ENCODE data around the gene HDAC4. TPM values are rescaled to one million over a fixed set of nuclear protein-coding genes. Genes with fewer than 3 reads are reported as not detected.

HDAC4 gene
- total and polyA plus RNA-seq, 9 of the 15 experiments (the other 6 are each of a cell fraction or from before 2014, with no cell fraction given): 0.11 to 20.2 (median 4.0) TPM

GRCh38 chr2:239274391-239275043, 126.3 kb downstream of the HDAC4 start:
- no peaks in the 10 kb centered on the region; a peak in 1 of 5 replicates for H3K27me3 ChIP-seq (ENCODE audit: control insufficient read depth in 2 of 2, insufficient read depth in 2 of 2, low read length in 2 of 2)
- H3K79me2 ChIP-seq (ENCODE audit: control insufficient read depth, insufficient read depth, low read length): peaks cover 89% of the 10 kb centered on the region
- ChIA-PET CTCF (ENCODE audit: low intra/inter-chr PET ratio) (no interaction called here), POLR2A (interaction anchor here (0.6 to 1.0 kb wide), 5 partner anchors 10 to 151 kb away, joined by 3 to 4 read pairs (median 3); no protein-coding TSS in a partner anchor)
- 0 out of 3 replicates have a peak, but pooled peaks cover 2% of the 10 kb centered on the region for H3K36me3 ChIP-seq (ENCODE audit: control insufficient read depth, insufficient read depth, low read length)
- H3K9me1 ChIP-seq (ENCODE audit: control insufficient read depth, insufficient read depth, low read length): no peaks in the 10 kb centered on the region
- no peaks in the 10 kb centered on the region for H3K9me3 ChIP-seq (replicated peaks; ENCODE audit: control insufficient read depth, insufficient read depth, low read depth, low read length)
- peak overlapping the region; percentile 41 for H3K4me3 ChIP-seq
- H2AFZ ChIP-seq (ENCODE audit: low read depth, low read length): peak overlapping the region; percentile 87
- intact Hi-C loops (cut with micrococcal nuclease) (loop anchor here (1.0 kb wide), 1 partner anchor 43 kb away; no protein-coding TSS in a partner anchor), in situ Hi-C loops (cut with MboI) (no loop called here)
- peak overlapping the region; percentile 97 for H3K27ac ChIP-seq (ENCODE audit: extremely low read depth, low read depth, low read length)
- 3% methylated on average over 14 of the region's 16 CpGs for WGBS (ENCODE audit: insufficient coverage, low coverage, missing lambda C conversion rate)
- no peaks in the 10 kb centered on the region for H4K20me1 ChIP-seq (replicated peaks; ENCODE audit: control insufficient read depth, insufficient read depth, low read length)
- ATAC-seq (peak; percentile 87), FAIRE-seq (no peak), DNase-seq (ENCODE audit: extremely low read depth in 1 of 4, low spot score in 3 of 4) (peak; percentile 78 to 86 (median 80))
- peak overlapping the region; percentile 87 for H3K4me2 ChIP-seq (ENCODE audit: insufficient read depth, low read length)
- peak overlapping the region; percentile 70 to 84 for H3K9ac ChIP-seq (ENCODE audit: insufficient read depth in 1 of 2, low read depth in 2 of 2, low read length in 2 of 2)
- no TSS peak for BruUV-seq (replicated peaks)
- H3K4me1 ChIP-seq (replicated peaks in 1 of 2; ENCODE audit: control insufficient read depth in 2 of 2, insufficient read depth in 2 of 2, low read length in 2 of 2): peaks cover 54 to 57% of the 10 kb centered on the region in 2 experiments
- TF ChIP-seq, protein P1, sequence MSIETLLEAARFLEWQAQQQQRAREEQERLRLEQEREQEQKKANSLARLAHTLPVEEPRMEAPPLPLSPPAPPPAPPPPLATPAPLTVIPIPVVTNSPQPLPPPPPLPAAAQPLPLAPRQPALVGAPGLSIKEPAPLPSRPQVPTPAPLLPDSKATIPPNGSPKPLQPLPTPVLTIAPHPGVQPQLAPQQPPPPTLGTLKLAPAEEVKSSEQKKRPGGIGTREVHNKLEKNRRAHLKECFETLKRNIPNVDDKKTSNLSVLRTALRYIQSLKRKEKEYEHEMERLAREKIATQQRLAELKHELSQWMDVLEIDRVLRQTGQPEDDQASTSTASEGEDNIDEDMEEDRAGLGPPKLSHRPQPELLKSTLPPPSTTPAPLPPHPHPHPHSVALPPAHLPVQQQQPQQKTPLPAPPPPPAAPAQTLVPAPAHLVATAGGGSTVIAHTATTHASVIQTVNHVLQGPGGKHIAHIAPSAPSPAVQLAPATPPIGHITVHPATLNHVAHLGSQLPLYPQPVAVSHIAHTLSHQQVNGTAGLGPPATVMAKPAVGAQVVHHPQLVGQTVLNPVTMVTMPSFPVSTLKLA (conservative IDR thresholded peaks at IDR 0.05): peak in 1 of 2 experiments; percentile 52; a peak in 2 of 4 replicates
- TF ChIP-seq U2AF1 (optimal IDR thresholded peaks at IDR 0.05; ENCODE audit: low read depth, low read length): no peak
- TF ChIP-seq SAFB2 (IDR thresholded peaks at IDR 0.05; ENCODE audit: borderline replicate concordance, low read depth, low read length, severe bottlenecking): no peak
- no peak for TF ChIP-seq ELF2 (CRISPR knock-in tag; IDR thresholded peaks at IDR 0.05)
- TF ChIP-seq TAF1 (IDR thresholded peaks at IDR 0.05; ENCODE audit: control insufficient read depth, extremely low read depth, insufficient read depth, low read length, severe bottlenecking): peak; percentile 37
- TF ChIP-seq DNMT1 (IDR thresholded peaks at IDR 0.05): no peak
- TF ChIP-seq TFAP4 (CRISPR knock-in tag; IDR thresholded peaks at IDR 0.05; ENCODE audit: borderline replicate concordance): peak; percentile 79
- TF ChIP-seq POLR2AphosphoS5 (IDR thresholded peaks at IDR 0.05; ENCODE audit: control insufficient read depth, insufficient read depth, low read depth, low read length): peak; percentile 53
- peak; percentile 0; the same call in 1 of the 2 replicates for TF ChIP-seq RBFOX2 (IDR thresholded peaks at IDR 0.05; ENCODE audit: low read depth, low read length)
- 0 out of 4 replicates have a peak, but pooled peaks of 1 of the 2 experiments have one; percentile 31 for TF ChIP-seq RCOR1 (IDR thresholded peaks at IDR 0.05; ENCODE audit: borderline replicate concordance in 1 of 2, low read depth in 2 of 2, low read length in 2 of 2)
- peak; percentile 47 for TF ChIP-seq POLR2B (IDR thresholded peaks at IDR 0.05; ENCODE audit: low read depth, partially characterized antibody)
- peak; percentile 64 for TF ChIP-seq TBP (optimal IDR thresholded peaks at IDR 0.05; ENCODE audit: low read depth, low read length)
- TF ChIP-seq NR2C2 (CRISPR knock-in tag; IDR thresholded peaks at IDR 0.05): no peak
- TF ChIP-seq NR2C2 (tag; IDR thresholded peaks at IDR 0.05): peak; percentile 57; the same call in 1 of the 2 replicates
- no peak for TF ChIP-seq BHLHE40 (IDR thresholded peaks at IDR 0.05; ENCODE audit: low read length)
- peak in 1 of 2 experiments; percentile 7 for TF ChIP-seq E2F6 (IDR thresholded peaks at IDR 0.05; ENCODE audit: borderline replicate concordance in 1 of 2, extremely low read depth in 1 of 2, insufficient read depth in 1 of 2, insufficient read length in 1 of 2, low read depth in 1 of 2, low read length in 1 of 2, poor library complexity in 1 of 2, severe bottlenecking in 1 of 2)
